Stimulated activated CD4-positive, alpha-beta T cell treated with anti-CD3 and anti-CD28 coated beads, Interleukin-1b, Interleukin-23, amount 100 ng/mL, for 1 hour (primary cell): ENCODE data around the gene C6orf89.

Source experiments
- DNase-seq, 2 donors: peaks; one replicate each; pipeline ENCODE4 v3.0.0-alpha.2; 2020; ENCODE audit warnings: low read depth in 2 of 2

The C6orf89 gene

DNA sequence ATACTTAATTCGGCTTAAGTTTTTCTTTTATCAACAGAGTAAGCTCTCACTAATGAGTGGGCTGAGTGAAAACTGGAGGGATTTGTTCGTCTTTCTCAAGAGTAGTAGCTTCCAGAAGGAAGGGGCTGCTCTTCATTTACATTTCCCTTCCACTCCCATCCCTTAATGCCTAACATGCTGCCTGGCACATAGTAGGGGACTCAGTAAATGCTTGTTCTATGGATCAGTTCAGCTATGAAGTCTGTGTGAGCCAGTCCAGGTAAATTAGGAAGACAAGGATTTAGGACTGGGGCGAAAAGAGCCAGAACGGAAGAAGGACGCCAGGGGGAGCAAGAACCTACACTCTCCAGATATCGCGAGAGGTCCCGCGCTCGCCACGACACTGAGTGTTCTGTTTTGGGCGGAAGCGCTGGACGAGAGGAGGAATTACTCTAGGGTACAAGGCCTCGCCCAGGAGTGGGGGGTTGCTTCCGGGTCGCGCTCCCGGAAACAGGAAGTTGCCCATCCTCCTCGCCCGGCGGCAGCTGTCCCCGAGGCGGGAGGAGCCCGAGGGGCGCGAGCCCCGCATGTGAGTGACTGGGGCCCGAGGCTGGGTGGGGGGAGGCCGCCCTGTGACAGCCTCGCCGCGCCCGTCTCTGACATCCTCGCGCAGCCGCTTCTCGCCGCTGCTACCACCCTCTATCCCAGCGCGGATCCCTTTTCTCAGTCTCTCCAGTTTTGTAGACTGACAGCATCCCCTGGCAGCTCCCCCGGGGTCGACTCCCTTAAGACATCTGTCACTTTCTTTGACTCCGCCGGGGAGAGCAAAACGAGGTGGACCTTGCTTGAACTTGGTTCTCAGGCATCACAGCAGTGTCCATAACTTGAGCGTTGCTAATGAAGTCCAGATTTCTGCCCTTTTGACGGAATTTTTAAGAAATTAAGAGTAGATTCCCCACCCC is at the start of gene C6orf89:
TSS of gene C6orf89 (plus strand) at position 492 of the 941 bp plus-strand sequence. CDS start 13,493 bp downstream, outside the sequence.
- DNase-seq, result peak; percentile 89 to 96

GRCh38 chr6:36836111-36837021 is 49.4 kb upstream of the C6orf89 start:
- no peak for DNase-seq

GRCh38 chr6:36837022-36837339 is 48.8 kb upstream of the C6orf89 start:
- no peak for DNase-seq

- no peak for DNase-seq
Observed at GRCh38 chr6:36837686-36838085, 48.1 kb upstream of the C6orf89 start.

GRCh38 chr6:36838896-36839748 is 46.6 kb upstream of the C6orf89 start, which contains the start of gene CPNE5:
CPNE5 (minus strand) TSS chr6:36839444; CDS start chr6:36839377, 67 bp downstream.
- DNase-seq, result no peak

- peak in 1 of 2 donors; percentile 22 for DNase-seq
Observed at GRCh38 chr6:36839749-36840431, 45.9 kb upstream of the C6orf89 start.

DNA sequence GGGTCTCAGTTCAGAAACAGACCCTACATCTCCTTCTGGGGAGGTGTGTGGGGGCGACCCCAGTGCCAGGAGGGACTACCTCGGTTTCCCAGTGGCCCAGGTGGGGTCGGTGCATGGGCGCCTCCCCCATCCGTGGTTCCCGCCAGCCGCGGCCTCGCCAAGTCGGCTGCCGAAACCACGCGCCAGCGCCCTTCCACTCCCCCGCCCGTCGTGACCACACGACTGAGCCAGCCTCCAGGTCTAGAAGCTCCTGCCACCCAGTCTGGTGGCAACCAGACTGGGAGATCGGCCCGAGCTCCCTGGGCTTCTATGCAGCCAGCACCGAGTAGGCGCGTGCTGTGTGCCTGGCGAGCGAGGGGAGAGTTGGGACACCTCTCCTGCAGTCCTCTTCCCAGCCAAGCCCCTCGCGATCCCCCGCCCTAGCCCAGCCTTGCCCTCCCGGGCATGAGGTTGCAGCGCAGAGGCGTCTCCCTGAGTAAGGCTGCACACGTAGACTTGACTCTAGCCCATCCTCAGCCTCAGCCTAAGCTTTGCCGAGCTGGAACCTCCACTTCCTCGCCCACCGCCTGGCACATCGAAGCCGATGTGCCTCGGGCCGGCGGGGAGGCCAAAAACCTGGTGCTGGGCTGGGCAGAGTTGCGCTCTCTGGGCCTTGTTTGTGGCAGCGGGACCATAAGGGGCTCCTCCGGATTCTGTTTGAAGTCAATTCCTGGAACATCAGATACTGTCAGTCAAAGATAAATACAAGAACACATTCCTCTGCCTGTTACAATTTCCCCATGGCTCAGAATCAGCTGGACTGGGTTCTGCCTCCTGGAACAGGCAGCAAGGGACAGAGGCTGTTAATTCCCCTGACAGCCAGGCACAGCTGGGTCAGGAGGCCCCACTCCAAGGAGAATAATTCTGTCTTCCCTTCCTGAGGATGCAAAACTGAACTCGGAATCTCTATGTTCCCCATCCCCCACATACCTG is 45.0 kb upstream of the C6orf89 start:
- no peak for DNase-seq

GRCh38 chr6:36841756-36842155 is 44.0 kb upstream of the C6orf89 start:
- DNase-seq, result no peak

- no peak for DNase-seq
Observed at GRCh38 chr6:36843170-36843569, 42.6 kb upstream of the C6orf89 start.

GRCh38 chr6:36844232-36845170 is 41.3 kb upstream of the C6orf89 start:
- no peak for DNase-seq

DNA sequence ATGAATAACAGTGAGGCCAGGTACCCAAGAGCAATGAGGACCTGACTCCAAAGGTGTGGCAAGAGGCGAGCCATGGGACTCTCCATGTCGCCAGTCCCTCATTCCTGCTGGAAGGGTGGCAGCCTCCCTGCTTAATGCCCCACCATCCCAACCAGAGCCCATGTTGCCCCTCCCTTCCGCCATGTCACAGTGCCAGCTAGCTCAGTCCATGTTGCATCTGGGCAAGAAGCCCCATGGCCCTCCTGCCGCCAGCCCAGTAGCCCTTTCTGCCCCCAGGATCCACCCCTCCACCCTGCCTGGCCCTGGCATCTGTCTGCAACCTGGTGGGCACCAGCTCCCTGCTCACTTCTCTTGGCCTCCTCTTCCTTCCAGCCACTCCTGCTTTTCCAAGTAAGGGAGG is 40.5 kb upstream of the C6orf89 start:
- DNase-seq, result no peak

GRCh38 chr6:36847152-36847551 is 38.6 kb upstream of the C6orf89 start:
- no peak for DNase-seq

DNA sequence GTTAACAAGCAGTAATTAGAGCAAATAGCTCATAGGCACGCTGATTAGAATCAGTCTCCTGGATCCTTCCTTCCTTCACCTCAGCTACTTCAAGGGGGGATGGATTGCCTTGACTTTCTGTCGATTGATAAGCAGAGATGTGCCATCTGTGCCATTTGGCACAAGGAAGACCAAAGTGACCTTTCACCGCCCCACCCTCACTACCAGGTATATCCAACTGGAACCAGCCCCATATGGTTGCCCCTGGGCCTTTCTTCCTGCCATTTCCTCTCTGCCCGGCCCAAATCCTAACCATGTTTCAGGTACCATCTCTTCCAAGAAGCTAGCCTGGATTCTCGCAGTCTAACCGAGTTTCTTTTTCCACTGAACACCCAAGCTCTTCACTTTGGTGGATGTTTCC is 37.8 kb upstream of the C6orf89 start:
- no peak for DNase-seq

GRCh38 chr6:36848658-36849441 is 36.9 kb upstream of the C6orf89 start:
- DNase-seq, result no peak

GRCh38 chr6:36850021-36850420 is 35.7 kb upstream of the C6orf89 start:
- no peak for DNase-seq

DNA sequence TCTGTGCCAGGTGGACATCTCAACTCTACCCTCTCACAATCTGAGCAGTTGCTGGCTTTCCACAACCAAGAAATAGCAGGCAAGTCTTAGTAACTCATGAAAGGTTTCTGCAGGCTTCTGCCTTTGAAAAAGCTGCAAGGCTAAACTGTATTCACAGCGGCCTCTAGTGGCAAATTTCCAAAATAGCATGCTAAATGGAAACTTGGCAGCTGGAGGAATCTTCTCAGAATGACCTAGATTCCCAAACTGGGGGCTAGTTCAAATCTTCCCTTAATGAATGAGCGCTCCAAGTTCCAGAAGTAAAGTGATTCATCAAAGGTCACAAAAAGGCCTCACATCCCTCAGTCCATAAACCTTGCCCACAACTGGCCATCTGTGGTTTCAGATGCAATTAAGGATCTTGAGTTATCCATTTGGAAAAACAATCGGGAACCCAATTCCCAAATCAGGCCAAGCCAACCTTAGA is 34.6 kb upstream of the C6orf89 start:
- DNase-seq, result no peak

GRCh38 chr6:36851626-36852025 is 34.1 kb upstream of the C6orf89 start:
- no peak for DNase-seq
